NT2/D1 (cell line): ENCODE results near the gene XPO6.

ENCODE experiments used
- SUZ12 ChIP-seq: IDR thresholded peaks from 2 replicates; pipeline ENCODE4 v1.6.1; 2011; ENCODE audit not compliant: insufficient read length, insufficient read depth; ENCODE audit errors: extremely low read depth
- YY1 ChIP-seq: IDR thresholded peaks from 2 replicates; pipeline ENCODE4 v1.6.1; 2011; ENCODE audit not compliant: insufficient read length, insufficient read depth
- ZNF274 ChIP-seq: IDR thresholded peaks from 2 replicates; pipeline ENCODE4 v1.6.1; 2011; ENCODE audit warnings: mild to moderate bottlenecking, low read depth, low read length

DNA sequence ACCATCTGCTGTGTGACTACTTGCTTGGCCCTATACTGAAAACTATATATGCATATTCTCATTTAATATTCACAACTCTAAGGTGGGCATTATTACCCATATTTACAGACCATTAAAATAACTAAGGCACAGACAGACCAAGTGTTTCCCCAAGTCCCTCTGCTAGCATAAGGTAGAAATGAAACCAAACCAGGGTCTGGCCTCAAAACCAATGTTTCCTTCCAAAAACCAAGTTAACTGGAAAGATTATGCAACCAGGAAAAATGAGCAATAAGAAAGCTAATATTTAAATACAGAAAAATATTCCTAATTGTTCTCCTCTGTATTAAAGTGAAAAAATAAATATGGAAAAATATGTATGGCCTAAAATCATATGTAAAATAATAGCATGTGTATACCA lies 50.1 kb downstream of the XPO6 start:
- TF ChIP-seq SUZ12 (no peak), YY1 (no peak), ZNF274 (no peak)
